GM21619 (cell line): ENCODE measurements around the gene PDK2.

ENCODE experiments used
- ATAC-seq: cut with Tn5 transposase; IDR thresholded peaks from one replicate; pipeline ENCODE4 v1.9.1; 2021; ENCODE audit not compliant: unreplicated experiment

The PDK2 gene

DNA sequence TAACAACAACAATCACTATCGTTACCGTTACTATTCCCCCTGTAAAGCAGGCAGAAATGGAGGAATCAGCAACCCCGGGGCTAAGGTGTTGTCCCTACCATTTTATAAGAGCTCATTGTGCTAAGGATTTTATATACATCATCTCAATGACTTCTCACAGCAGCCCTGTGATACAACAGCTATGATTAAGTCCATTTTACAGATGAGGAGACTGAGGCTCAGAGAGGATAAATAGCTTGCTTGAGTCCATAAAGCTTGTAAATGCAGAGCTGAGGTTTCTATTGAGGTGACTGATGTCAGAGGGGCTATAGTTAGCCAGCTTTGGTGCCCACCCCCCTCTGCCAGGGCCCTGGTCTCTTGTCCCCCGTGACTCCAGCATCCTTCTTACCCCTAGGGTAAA, 16.7 kb upstream of the PDK2 start:
- ATAC-seq: no peak

DNA sequence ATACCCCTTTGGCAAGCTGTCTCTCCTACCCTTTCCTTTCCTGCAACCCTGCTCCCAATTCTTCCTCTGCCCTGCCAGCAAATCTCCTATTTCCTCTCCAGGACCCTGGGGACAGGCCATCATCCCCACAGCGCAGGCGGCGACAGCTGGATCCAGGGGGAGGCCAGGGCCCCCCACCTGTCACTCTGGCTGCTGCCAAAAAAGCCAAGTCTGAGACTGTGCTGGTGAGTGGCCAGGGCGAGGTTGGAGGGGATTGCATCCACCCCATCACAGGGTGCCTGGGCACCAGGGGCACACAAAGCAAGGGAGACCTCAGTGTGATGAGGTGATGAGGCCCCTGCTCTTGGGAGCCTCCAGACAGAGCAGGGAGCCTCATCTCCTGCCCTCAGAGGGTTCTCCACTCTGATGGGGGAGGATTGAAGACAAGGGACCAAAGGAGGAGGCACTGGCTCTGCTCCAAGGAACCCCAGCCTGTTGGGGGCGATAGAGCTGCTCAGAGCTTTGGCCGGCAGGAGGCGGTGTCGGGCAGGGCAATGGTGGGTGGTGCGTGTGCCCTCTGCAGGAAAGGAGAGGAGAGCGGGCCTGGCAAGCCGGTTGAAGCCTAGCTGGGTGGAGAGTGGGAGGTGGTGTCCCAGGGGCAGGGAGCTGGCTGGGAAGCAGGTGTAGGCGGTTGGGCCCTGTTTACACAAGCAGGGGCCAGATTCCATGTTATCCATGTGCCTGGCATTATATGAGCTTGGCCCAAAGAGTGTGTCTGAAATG, 15.6 kb upstream of the PDK2 start:
- ATAC-seq: no peak

DNA sequence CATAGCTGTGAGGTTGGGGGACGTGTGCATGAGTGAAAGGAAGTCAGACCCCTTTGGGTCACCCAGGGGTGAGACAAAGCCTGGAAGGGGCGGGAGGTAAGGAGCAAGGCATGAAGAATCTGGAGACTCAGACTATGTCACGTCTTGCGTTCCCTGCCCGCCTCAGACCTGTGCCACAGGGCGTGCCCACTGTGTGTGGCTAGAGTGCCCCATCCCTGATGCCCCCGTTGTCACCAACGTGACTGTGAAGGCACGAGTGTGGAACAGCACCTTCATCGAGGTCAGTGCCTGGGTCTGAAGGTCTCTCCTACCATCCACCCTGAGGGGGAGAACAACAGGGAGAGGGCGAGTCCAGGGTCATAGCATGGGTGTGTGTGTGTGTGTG, 15.1 kb upstream of the PDK2 start:
- no peak for ATAC-seq

DNA sequence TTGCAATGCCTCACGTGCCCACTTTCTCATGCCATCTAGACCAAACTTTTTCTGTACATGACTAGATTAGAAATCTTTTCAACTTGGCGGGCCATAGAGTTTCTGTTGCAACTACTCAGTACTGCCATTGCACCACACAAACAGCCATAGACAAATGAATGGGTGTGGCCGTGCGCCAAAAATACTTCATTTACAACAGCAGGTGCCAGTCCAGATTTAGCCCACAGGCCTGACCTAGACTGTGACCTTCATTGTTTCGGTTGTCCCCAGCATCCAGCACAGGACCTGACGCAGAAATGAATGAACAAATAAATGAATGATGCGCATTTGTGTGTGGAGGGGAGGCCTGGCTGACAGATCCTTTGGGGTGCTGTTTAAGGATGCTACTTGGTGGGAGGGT, 14.3 kb upstream of the PDK2 start:
- ATAC-seq: no peak

DNA sequence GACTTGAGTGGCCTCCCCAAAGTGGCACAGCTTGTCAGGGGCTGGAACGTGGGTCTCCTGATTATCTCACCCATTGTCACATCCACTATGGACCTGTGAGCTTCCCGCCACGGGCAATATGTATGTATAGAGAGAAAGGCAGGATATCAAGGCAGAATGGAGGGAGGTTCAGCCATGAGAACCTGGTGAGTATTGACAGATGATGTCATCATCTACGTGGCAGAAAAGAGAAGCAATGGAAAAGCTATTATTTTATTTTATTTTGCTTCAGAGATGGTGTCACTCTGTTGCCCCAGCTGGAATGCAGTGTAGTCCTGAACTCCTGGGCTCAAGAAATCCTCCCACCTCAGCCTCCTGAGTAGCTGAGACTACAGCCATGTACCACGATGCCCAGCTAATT, 13.4 kb upstream of the PDK2 start:
- ATAC-seq: no peak

DNA sequence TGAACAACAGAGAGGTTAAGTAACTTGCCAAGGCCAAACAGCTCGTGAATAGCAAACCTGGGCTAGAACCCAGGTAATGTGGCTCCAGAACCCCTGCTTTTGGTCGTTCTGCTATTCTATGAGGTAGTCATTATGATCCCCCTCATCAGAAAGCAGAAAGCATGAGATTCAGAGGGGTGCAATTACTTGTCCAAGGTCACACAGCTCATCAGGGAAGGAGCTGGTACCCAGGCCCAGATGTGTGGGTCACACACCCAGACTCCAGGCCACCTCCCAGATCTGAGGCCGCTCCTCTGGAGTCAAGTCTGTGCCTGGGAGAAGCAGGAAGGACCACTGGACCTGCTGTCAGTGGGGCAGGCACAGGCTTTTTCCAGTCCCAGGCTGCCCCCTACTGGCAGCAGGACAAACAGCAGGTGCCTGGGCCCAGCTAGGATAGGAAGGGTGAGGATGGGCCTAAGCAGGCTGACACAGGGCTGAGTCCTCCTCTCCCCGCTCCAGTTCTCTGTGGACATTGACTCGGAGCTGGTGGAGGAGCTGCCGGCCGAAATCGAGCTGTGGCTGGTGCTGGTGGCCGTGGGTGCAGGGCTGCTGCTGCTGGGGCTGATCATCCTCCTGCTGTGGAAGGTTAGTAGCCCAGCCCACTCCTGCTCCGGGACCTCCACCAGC, 7.8 kb upstream of the PDK2 start:
- peak; percentile 61 for ATAC-seq

DNA sequence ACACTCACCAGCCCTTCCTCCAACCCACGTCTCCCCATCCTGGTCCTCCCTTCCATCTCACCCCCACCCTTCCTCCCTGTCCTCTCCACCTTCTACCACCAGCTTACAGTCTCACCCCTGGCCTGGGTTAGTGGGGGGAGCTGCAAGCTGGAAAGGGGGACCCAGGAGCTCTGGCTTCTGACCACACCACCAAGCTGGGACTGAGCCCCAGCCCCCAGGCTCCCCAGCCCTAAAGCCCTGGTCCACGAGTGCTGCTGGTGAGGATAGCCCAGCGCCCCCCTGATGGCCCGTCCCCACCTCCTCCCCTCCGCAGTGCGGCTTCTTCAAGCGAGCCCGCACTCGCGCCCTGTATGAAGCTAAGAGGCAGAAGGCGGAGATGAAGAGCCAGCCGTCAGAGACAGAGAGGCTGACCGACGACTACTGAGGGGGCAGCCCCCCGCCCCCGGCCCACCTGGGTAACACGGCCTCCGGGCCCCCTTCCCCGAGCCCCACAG, 7.2 kb upstream of the PDK2 start:
- ATAC-seq: no peak

DNA sequence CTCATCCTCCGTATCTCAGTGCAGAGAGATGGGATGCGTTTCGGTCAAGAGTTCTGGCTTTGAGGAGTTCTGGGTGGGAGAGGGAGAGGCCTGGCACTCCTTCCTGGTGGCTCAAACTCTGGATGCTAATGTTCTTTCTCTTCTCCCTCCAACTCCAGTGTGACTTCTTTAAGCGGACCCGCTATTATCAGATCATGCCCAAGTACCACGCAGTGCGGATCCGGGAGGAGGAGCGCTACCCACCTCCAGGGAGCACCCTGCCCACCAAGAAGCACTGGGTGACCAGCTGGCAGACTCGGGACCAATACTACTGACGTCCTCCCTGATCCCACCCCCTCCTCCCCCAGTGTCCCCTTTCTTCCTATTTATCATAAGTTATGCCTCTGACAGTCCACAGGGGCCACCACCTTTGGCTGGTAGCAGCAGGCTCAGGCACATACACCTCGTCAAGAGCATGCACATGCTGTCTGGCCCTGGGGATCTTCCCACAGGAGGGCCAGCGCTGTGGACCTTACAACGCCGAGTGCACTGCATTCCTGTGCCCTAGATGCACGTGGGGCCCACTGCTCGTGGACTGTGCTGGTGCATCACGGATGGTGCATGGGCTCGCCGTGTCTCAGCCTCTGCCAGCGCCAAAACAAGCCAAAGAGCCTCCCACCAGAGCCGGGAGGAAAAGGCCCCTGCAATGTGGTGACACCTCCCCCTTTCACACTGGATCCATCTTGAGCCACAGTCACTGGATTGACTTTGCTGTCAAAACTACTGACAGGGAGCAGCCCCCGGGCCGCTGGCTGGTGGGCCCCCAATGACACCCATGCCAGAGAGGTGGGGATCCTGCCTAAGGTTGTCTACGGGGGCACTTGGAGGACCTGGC, 6.0 kb upstream of the PDK2 start:
- no peak for ATAC-seq

DNA sequence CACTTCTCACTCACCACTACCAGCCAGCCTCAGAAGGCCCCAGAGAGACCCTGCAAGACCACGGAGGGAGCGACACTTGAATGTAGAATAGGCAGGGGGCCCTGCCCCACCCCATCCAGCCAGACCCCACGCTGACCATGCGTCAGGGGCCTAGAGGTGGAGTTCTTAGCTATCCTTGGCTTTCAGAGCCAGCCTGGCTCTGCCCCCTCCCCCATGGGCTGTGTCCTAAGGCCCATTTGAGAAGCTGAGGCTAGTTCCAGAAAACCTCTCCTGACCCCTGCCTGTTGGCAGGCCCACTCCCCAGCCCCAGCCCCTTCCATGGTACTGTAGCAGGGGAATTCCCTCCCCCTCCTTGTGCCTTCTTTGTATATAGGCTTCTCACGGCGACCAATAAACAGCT, 5.1 kb upstream of the PDK2 start:
- ATAC-seq: no peak

DNA sequence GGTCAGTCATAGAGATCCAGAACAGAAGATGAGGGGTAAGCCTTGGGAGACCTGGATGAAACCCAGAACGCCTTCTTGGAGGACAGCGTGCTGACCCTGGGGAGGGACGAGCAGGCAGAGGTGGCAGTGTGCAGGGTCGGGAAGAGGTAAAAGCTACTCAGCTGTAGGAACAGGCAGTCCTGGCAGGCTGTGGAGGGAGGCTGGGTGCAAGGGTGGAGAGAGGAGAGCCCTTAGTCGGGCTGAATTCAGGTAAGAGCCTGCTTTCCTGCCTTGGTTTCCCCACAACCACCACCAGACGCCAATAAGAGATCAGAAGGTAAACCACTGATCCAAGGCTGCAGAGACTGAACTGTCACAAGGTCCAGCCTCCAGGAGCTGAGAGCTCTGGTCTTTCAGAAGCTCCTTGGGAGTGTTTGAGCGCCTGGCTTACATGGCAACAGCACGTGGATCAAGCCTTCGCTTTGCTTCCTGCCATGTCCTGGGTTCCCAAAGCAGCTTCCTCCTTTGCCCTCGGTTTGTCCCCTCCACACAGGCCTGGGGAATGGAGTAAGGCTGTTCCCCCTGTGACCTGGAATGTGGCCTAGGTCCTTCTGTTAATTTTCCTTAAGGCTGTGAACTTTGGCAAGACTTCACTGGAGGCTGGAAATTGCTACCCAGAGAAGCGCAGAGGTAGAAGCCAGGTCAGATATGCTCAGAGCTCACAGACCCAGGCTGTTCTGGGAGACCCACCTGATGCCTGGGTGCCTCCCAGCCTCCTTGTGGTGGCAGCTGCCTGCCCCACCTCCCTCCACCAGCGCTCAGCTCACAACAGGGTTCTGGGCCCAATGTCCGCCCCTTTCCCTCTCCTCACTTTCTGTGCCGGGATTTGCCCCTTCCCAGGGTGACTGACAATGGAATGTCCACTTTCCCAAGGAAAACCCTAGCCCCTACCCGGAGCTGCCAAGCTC, 3.9 kb upstream of the PDK2 start:
- ATAC-seq: no peak

DNA sequence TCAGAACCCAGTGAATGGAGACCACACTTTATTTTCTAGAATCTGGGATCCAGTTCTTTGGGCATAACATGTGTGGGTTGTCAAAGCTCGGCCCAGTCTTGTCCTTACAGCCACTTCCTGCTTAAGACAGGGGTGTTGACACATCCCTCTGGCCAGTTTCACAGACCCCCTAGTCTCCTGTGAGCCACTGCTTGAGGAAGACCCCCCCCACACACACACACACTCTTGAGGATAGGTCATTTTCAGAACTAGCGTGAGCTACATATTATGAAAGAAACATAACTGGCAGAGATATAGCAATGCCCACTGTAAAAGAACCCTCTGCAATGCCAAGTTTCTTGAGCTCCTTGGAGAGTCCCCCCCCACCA, 3.2 kb upstream of the PDK2 start:
- ATAC-seq: no peak

DNA sequence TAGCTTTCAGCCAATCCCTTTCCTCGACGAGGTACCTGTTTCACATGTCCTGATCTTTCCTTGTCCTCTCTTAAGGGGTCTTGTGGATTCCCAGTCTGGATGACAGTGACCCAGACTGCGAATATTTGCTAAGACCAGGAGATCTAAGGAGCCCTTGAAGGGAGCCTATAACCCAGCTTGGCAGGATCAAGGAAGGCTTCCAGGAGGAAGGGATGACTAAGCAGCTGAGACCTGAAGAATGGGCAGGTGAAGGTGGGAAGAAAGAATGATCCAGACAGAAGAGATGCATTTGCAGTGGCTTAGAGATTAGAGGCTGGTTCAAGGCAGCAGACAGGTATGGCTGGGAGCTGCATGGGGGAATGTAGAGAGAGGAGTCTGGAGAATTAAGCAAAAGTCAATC, 1.9 kb upstream of the PDK2 start:
- ATAC-seq: no peak

DNA sequence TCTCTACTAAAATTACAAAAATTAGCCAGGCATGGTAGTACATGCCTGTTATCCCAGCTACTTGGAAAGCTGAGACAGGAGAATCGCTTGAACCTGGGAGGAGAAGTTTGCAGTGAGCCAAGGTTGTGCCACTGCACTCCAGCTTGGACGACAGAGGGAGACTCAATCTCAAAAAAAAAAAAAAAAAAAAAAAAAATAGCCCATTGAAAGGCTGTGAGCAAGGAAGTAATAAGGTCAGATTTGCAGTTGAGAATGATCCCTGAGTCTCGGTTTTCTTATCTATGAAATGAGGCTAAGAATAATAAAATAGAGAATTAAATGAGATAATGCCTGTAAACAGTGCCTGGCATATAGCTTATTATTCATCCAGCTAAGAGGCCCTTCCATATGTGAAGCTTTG, 1.3 kb upstream of the PDK2 start:
- no peak for ATAC-seq

DNA sequence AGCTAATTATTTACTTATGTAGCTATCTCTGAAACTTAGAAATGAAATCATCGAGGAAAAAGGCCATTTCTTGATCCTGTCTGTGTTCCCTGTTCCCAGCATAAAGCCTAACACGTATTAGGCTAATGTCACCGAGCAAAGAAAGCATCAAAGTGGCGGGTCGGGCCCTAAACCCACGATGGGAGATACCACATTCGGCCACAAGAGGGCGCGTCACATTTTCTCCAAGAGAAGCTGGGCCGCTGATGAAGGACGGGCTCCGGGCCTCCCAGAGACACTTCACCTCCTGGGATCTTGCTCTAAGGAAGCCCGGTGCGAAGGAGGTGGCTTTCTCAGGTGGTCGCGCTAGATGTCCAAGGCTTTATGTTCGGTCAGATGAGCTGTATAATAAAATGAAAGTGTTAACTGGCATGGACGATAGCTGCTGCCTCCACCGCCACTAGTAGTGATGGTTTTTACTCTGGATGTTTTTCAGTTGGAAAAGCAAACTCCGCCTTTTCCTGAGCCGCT, 853 bp upstream of the PDK2 start:
- ATAC-seq: no peak

DNA sequence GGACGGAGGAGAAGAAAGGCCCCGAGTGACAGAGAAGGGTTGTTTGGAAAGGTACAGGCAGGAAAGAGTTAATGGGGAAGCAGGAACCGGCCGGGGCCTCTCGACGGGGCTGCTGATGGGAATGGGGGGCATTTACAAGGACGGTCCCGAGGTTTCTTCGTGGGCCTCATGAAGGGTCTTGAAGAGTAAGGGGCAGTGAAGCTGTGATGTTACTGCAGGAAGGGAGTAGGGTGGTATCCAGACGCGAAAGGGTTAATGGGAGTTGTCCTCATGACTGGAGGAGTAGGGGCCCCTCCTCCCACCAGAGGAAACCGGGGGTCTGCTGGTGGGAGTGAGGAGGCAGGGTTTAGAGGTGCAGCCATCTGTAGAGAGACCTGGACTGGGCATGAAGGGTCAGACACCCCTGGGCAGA, 481 bp downstream of the PDK2 start:
- no peak for ATAC-seq

DNA sequence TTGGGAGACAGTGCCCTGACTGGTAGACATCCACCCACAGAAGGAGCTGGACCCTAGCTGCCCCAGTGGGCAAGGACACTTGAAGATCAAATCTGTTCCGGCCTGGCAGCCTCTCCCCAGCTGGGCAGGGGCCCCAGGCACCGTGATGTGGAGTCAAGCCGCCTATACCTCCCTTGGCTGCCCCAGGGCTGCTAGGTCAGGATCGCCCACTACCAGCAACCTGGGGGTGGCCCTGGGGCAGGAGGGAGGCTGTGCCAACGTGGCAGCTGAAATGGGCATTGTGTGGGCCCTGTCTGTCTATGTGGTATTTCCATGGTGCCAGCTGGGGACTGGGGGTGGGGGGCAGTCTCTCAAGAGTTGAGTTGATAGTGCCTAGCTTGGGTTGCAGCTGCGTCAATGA, 941 bp downstream of the PDK2 start:
- no peak for ATAC-seq

DNA sequence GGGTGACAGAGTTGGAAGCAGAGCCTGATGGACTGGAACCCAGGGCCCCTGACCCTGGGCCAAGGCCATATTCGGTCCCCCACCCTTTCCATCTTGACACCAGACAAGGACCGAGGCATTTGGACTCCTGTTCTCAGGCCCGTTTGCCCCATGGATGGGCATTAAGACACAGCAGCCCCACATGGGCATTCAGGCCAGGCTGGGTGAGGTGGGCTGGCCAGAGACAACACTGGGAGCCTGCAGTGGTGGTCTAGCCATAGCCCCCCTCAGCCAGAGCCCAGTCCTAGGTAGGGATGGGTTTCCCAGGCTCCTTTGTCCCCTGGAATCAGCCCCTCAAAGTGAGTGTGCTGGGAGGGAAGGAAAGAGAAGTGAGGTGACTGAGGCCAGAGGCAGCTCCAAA, 1.6 kb downstream of the PDK2 start:
- no peak for ATAC-seq

DNA sequence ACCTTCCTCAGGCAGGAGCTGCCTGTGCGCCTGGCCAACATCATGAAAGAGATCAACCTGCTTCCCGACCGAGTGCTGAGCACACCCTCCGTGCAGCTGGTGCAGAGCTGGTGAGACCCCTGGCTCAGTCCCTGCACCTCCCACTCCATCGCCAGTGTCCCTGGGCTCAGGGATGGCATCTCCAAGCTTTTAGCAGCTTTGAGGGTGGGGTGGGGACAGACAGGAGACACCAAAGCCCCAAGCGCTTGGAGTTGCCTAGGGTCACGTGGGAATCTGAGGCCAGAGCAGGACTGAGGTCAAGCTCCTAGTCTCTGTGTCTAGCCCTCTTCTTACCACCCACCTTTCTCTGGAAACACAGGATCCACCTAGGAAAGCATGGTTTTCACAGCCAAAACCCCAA, 2.3 kb downstream of the PDK2 start:
- no peak for ATAC-seq

DNA sequence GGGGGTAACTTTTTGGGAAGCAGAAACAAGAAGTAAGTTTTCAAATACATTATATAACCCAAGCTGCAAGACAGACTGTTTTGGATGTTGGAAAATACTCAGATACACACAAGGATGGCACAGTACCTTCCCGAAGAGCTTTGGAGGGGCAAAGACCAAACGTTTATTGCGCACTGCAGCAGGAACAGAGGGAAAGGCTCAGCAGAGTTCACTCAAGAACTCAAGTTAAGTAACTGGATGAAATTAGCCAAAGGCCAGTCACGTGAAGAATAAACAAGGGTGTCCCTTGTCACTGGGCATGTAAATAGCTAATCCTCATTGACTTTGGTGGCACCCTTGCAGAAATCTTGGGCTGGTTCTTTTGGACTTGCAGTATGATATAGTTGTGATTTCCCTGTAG, 2.8 kb downstream of the PDK2 start:
- no peak for ATAC-seq

DNA sequence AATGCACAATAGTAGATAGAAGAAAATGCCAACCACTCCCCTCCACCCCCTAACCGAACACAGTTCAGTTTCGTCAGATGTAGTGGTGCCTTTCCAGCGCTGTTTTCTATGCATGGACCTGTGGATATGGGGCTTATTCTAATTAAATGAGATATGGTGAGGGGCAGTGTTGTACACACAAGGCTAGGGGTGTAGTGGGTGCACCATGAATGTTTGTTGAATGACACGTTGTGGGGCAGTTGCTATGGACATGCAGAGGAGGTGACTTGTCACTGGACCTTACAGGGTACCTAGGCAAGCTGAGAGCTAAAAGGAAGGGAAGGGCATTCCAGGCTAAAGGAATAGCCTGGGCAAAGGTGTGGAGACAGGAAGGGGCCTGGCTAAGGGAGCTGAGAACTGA, 3.4 kb downstream of the PDK2 start:
- no peak for ATAC-seq

DNA sequence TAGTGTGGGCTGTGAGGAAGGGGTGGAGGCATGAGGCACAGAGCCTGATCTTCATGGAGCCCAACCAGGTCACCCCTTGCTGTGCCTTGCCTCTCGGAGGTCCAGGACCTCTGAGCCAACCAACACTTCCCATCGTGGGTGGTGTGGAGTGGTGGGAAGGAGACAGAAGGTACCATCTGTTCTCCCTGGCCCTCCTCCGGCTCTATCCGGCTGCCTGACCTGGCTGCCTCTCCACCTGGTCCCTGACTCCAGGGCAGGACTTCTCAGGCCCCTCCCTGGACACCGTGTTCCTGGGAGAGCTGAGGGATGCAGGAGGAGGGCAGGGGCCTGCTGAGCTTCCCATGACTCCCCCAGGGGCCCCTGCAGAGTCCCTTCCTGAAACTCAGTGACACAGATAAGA, 3.9 kb downstream of the PDK2 start:
- ATAC-seq: no peak
